ENCODE results near the gene IL20.

Gene IL20

DNA sequence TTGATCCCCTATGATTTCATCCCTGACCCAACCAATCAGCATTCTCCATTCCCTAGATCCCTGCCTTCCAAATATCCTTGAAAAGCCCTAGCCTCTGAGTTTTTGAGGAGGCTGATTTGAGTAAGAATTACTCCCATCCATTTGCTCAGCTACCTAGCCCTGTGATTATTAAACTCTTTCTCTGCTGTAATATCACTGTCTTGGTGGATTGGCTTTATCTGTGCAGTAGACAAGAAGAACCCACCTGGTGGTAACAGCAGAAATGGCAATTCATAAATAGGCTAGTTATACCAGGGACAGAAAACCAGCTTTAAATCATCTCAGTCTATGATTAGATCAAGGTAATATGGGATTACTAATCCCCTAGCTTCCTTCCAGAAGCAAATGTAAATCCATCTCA is 13.0 kb downstream of the IL20 start:
- DNase-seq (ENCODE audit: low read depth): no peak

DNA sequence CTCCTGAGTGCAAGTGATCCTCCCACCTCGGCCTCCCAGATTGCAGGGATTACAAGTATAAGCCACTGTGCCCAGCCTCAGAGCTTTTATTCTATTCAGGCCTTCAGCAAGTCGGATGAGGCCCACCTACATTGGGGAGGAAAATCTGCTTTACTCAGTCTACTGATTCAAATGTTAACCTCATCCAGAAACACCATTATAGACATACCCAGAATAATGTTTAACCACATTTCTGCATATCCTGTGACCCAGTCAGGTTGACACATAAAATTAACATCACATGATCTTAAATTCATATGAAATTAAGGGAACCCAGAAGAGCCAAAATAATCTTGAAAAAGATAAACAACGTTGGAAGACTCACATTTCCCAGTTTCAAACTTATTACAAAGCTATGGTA is 14.9 kb downstream of the IL20 start:
- DNase-seq (ENCODE audit: low read depth): no peak

GRCh38 chr1:206882555-206882954 is 17.1 kb downstream of the IL20 start:
- no peak for DNase-seq (ENCODE audit: low read depth)

- DNase-seq (ENCODE audit: low read depth): no peak
These were observed 17.7 kb downstream of the IL20 start for GRCh38 chr1:206883160-206883559.

- no peak for DNase-seq (ENCODE audit: low read depth)
These were observed 18.5 kb downstream of the IL20 start for GRCh38 chr1:206883876-206884275.

- no peak for DNase-seq (ENCODE audit: low read depth)
These were observed 20.1 kb downstream of the IL20 start for GRCh38 chr1:206885341-206886060.

DNA sequence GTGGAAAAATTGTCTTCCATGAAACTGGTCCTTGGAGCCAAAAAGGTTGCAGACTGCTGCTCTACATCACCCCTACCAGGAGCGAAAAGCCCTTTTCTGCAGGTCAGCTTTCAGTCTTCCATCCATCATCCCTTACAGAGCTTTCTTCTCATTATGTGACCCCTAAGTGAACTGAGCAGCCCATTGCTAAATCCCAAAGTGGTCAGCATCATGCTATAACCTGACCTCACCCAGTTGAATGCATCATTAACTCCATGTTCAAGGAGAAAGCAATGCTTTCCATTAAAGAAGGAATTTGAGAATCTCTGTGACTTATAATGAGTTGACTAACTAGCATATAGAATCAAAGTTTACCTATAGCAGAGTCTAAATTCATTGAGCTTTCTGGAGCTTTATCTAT is 21.4 kb downstream of the IL20 start:
- DNase-seq (ENCODE audit: low read depth): no peak

- no peak for DNase-seq (ENCODE audit: low read depth)
These were observed 22.3 kb downstream of the IL20 start for GRCh38 chr1:206887701-206888100.

GRCh38 chr1:206890125-206891060 is 25.0 kb downstream of the IL20 start:
- peak; percentile 92 for DNase-seq (ENCODE audit: low read depth)

DNA sequence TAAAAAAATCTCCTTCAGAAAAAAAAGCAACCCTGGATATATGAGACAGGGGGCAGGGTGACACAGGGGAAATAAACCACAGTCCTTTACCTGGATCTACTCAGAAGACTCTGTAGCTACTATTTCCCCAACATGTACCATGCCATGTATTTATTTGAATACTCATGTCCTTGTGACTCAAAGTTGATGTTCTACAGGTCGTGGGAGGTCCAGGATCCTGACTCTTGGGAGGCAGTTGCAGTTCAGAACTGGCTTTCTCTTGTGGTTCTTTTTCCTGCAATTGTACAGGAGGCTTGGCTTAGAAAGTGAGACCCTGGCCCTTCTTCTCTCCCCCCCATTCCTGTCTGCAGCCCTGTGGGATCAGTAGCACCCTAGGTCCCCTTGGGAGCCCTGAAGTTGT is 26.0 kb downstream of the IL20 start:
- no peak for DNase-seq (ENCODE audit: low read depth)

DNA sequence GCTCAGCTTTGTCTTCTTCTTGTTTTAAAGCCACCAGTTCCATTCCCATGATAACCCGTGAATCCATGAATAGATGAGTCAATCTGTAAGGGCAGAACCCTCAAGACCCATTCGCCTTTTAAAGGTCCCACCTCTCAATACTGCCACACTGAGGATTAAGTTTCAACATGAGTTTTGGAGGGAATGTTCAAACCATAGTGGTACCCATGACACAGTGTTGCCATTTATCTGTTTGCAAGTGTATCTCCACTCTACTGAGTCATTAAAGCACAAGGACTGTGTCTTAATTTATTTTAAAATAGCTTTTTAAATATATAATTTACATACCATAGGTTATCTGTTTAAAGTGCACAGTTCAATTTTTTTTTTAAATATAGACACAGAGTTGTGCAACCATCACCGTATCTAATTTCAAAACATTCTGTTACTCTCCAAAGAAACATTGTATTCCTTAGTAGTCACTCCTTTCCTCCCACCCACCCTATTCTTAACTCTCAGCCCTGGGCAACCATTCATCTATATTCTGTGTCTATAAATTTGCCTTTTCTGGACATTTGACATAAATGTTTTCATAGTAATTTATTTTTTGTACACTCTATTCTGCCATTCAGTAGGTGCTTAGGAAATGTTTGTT is 27.0 kb downstream of the IL20 start:
- DNase-seq (ENCODE audit: low read depth): no peak

DNA sequence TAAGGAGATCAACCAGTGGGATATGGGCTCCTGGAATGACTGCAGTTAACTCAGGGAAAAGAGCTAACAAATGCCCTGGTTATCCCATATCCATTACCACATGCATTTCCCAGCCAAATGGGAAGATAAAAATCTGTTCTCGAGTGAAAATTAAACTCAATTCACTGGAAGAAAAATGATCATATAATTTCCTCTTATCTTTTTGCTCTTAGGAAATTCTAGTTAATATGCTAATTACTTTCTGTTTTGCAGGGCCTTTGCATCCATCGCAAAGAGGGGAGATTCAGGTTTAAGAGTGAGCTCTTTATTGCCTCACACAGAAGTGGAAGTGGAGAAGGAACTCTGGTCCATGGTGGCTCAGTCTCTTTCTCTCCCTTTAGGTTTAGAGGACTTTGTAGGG is 28.0 kb downstream of the IL20 start:
- DNase-seq (ENCODE audit: low read depth): no peak

DNA sequence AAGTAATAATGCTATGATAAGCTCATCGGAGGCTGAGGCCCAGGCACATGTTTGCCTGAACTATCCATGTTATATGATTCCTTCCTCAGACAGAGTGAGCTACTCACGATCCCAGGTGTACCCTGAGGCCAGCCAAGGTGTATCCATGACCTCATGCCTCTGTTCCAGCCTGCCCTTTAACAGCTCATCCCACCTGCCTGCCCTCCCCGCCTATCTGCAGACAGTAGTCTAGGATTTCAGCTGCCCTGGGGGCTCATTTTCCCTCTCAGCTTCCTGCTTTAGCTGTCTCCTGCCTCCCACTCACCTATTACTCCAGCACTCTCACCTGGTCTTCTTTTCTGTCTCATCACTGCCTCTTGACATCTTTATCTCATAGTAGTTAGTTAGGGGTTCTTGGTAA is 29.9 kb downstream of the IL20 start:
- no peak for DNase-seq (ENCODE audit: low read depth)

DNA sequence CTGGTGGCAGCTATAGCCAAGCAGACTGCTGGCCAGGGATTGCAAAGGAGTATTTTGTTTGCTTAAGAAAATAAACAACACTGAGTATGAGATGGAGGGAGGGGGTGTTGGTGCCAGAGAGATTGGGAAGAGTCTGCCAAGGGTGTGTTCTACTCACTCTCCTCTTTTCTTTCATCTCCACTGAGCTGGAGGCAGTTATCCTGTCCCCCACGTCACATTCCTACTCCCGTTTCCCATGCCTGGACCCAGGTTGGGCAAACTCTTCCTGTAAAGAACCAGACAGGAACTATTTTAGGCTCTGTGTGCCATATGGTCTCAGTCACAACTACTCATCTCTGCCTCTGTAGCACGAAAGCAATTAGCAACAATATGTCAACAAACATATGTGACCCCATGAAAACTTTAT is 30.4 kb downstream of the IL20 start:
- peak; percentile 94 for DNase-seq (ENCODE audit: low read depth)

DNA sequence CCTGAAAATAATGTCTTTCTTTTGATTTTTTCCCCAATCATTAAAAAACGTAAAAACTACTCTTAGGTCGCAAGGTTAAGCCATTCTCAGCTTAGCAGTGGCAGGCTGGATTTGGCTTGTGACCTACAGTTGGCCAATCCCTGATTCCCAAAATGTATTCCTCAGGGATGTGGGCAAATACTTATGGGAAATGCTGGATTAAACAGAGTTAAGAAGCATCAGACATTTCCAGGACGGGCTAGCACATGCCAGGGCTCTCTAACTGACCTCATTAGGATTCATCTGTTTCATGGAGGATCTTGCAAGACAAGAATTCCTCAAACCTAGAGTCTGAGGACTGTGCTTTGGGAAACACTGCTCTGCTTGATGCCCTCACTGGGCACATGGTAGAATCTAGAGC is 30.8 kb downstream of the IL20 start:
- no peak for DNase-seq (ENCODE audit: low read depth)

DNA sequence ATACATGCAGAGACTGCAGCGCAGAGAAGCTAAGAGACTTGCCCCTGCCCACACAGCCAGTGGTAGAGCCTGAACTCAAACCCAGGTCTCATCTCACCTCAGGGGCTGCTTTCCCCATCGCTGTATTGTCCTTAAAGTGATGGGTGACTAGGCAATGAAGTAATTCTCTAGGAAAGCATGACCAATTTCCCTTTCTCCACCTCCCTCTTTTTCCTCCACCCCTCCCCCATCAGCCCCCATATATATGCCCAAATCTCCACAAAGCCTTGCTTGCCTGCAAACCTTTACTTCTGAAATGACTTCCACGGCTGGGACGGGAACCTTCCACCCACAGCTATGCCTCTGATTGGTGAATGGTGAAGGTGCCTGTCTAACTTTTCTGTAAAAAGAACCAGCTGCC is 31.8 kb downstream of the IL20 start, which contains the start of gene IL24:
Gene IL24 (plus strand): TSS at position 269 of the 400 bp plus-strand sequence. CDS start 390 bp downstream, outside the sequence.
- DNase-seq (ENCODE audit: low read depth): no peak

DNA sequence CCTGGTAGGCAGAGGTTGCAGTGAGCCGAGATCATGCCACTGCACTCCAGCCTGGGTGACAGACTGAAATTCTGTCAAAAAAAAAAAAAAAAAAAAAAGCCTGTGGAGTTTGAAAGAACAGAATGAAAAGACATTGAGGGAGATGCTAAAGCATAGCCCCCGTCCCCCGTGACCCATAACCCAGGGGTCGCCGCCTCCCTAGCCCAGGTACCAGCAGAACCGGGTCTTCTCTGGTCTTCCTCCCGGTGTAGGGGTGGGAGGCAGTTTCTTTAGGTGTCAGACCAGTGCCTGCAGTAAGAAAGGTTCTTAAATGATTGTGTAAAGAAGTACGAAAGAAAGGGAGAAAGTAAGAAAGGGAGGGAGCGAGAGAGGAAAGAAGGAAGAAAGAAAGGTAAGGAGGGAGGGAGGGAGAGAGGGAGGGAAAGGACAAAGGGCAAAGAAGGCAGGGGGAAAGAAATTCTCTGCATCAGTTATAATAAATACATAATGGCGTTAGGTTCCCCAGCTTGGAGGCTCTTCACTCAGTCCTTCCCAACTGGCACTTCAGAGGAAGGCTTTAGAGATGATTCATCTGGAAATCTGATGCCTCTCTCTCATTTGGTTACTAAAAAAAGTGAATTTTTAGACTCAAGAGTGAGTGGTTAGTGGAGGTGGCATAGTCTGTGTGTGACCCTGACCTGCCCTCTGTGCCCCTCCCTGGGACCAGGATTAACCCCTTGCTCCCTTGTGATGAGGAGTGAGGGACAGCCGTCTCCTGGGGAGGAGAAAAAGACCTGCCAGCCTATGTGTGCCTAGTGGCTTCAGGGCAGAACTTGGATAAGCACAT is 32.9 kb downstream of the IL20 start:
- peak; percentile 50 for DNase-seq (ENCODE audit: low read depth)

GRCh38 chr1:206898915-206899431 is 33.5 kb downstream of the IL20 start:
- DNase-seq (ENCODE audit: low read depth): no peak

DNA sequence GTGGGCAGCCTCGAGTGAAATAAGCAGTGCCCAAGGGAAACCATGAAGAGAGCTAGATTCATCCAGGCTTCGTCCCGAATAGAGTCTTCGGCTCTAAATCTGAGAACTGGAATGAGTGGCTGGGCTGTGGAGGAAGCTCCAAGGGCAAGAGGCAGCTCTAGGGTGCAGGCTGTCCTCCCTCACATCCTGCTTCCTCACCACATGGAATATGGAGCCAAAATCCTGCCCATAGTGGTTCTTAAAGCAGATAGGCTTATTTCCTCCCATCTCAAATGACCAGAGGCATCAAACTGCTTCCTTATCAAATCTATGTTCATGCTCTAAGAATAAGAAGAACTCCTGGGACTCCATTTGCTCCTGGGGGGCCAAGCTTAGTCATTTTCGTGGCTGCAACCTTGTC is 34.3 kb downstream of the IL20 start:
- no peak for DNase-seq (ENCODE audit: low read depth)

- no peak for DNase-seq (ENCODE audit: low read depth)
These were observed 34.7 kb downstream of the IL20 start for GRCh38 chr1:206900149-206900548.

GRCh38 chr1:206901944-206902343 is 36.5 kb downstream of the IL20 start:
- no peak for DNase-seq (ENCODE audit: low read depth)

DNA sequence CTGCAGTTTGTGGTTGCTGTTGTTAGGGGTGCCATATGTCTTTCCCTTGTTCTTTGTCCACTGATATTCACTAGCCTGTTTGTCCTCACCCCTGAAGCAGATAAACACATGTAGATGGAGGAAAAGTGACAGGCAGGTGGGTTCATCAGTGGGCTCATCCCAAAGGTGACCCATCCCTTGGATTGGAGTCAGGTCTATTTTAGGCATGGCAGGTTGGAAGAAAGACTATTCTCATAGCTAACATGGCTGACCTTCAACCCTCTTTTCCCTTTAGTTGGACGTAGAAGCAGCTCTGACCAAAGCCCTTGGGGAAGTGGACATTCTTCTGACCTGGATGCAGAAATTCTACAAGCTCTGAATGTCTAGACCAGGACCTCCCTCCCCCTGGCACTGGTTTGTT is 37.3 kb downstream of the IL20 start:
- no peak for DNase-seq (ENCODE audit: low read depth)
